Tibial nerve (tissue), 4 donors: ENCODE results near the gene PARD3B.

ENCODE experiments used
- EP300 ChIP-seq, 2 donors: sonication (generic); formaldehyde crosslinking; IDR thresholded peaks; one replicate each; pipeline ENCODE4 v1.6.1; 2017; ENCODE audit warnings: antibody characterized with exemption in 2 of 2, mild to moderate bottlenecking in 1 of 2
- POLR2A ChIP-seq, 2 donors: fragments of 450-650 bp; IDR thresholded peaks; one replicate each; pipeline ENCODE4 v1.6.1; 2017; ENCODE audit warnings: antibody characterized with exemption in 2 of 2, mild to moderate bottlenecking in 2 of 2, moderate library complexity in 2 of 2
- TF ChIP-seq, protein P1 (sequence below), 5 experiments: fragments of 200-600 bp in 3 of 5; fragments of 450-650 bp in 2 of 5; sonication (generic) in 3 of 5; IDR thresholded peaks; one replicate each; pipeline ENCODE4 v1.5.1; 2016 to 2019; ENCODE audit warnings: antibody characterized with exemption in 5 of 5, mild to moderate bottlenecking in 3 of 5, moderate library complexity in 2 of 5

DNA sequence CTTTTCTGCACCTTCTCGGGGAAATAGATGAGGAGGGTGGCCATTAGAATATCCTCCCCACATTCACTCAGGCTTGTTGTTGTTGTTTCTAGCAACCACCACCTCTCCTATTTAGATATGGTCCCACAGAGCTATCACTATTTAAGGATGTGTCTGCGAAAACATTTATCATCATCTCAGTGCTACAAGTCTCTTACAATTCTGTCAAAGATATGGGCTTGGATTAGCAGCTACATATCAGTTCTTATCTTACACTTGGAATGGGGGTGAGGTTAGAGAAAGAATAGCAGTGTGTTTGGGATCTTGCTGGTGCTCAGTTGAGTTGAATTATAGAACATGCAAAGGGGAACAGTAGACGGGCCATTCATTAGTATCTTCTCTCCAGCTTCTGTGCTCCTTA, 546.1 kb downstream of the PARD3B start:
- TF ChIP-seq, protein P1, sequence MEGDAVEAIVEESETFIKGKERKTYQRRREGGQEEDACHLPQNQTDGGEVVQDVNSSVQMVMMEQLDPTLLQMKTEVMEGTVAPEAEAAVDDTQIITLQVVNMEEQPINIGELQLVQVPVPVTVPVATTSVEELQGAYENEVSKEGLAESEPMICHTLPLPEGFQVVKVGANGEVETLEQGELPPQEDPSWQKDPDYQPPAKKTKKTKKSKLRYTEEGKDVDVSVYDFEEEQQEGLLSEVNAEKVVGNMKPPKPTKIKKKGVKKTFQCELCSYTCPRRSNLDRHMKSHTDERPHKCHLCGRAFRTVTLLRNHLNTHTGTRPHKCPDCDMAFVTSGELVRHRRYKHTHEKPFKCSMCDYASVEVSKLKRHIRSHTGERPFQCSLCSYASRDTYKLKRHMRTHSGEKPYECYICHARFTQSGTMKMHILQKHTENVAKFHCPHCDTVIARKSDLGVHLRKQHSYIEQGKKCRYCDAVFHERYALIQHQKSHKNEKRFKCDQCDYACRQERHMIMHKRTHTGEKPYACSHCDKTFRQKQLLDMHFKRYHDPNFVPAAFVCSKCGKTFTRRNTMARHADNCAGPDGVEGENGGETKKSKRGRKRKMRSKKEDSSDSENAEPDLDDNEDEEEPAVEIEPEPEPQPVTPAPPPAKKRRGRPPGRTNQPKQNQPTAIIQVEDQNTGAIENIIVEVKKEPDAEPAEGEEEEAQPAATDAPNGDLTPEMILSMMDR (IDR thresholded peaks at IDR 0.05) = no peak
- TF ChIP-seq POLR2A (IDR thresholded peaks at IDR 0.05) = no peak
- TF ChIP-seq EP300 (IDR thresholded peaks at IDR 0.05) = no peak
